Left renal pelvis (tissue), 4 donors: ENCODE data around the gene MTIF3. TPM values are rescaled to one million over a fixed set of nuclear protein-coding genes. Genes with fewer than 3 reads are reported as not detected.

ENCODE experiments used
- DNase-seq, 4 donors: peaks; one replicate each; pipeline ENCODE4 v3.0.0-alpha.2; 2013; ENCODE audit warnings: low read depth in 4 of 4, low spot score in 3 of 4
- polyA plus RNA-seq, 4 donors: library from polyadenylated mRNA; unstranded; fragments of 120-200 nt; gene quantifications; one replicate each; pipeline ENCODE4 v1.2.1, GENCODE V29; 2013; ENCODE audit not compliant: insufficient read length in 4 of 4

MTIF3 gene
- polyA plus RNA-seq, 4 donors, result 58.8 to 83.5 (median 79.8) TPM

- DNase-seq, result no peak
Observed at GRCh38 chr13:27461940-27462584, 11.7 kb upstream of the MTIF3 start.

- DNase-seq, result no peak
Observed at GRCh38 chr13:27455331-27455855, 5.0 kb upstream of the MTIF3 start.

GRCh38 chr13:27450921-27451471, 632 bp upstream of the MTIF3 start:
- DNase-seq, result peak in 2 of 4 donors; percentile 26 to 38

- no peak for DNase-seq
Observed at GRCh38 chr13:27449081-27449603, 1.2 kb downstream of the MTIF3 start.

- DNase-seq, result no peak
Observed at GRCh38 chr13:27448308-27448707, 2.1 kb downstream of the MTIF3 start.

- DNase-seq, result no peak
Observed at GRCh38 chr13:27446986-27447583, 3.3 kb downstream of the MTIF3 start.

- DNase-seq, result no peak
Observed at GRCh38 chr13:27442797-27443196, 7.6 kb downstream of the MTIF3 start.

- no peak for DNase-seq
Observed at GRCh38 chr13:27442071-27442647, 8.2 kb downstream of the MTIF3 start.

GRCh38 chr13:27440408-27440807, 10.0 kb downstream of the MTIF3 start:
- no peak for DNase-seq

- DNase-seq, result no peak
Observed at GRCh38 chr13:27437126-27437525, 13.2 kb downstream of the MTIF3 start.

- DNase-seq, result no peak
Observed at GRCh38 chr13:27432611-27433210, 17.7 kb downstream of the MTIF3 start.

- DNase-seq, result no peak
Observed at GRCh38 chr13:27432180-27432579, 18.2 kb downstream of the MTIF3 start.

GRCh38 chr13:27428160-27428559, 22.2 kb downstream of the MTIF3 start:
- no peak for DNase-seq

GRCh38 chr13:27427641-27428040, 22.7 kb downstream of the MTIF3 start:
- DNase-seq, result no peak

GRCh38 chr13:27425918-27426630, 24.3 kb downstream of the MTIF3 start:
- DNase-seq, result no peak

GRCh38 chr13:27425158-27425917, 25.0 kb downstream of the MTIF3 start:
- DNase-seq, result no peak

- peak; percentile 73 to 80 (median 76) for DNase-seq
Observed at GRCh38 chr13:27424246-27425157, 25.9 kb downstream of the MTIF3 start, which contains the start of gene GTF3A. TSS of gene GTF3A (plus strand) at chr13:27424619.

GRCh38 chr13:27423333-27423732, 27.0 kb downstream of the MTIF3 start:
- DNase-seq, result no peak
